ENCODE measurements around the gene ITGAD. TPM values are rescaled to one million over a fixed set of nuclear protein-coding genes. Genes with fewer than 3 reads are reported as not detected.
A peak's percentile ranks its signal among the peaks of the same experiment; 100 is the strongest.

The ITGAD gene
- total and polyA plus RNA-seq, 2 of the 13 experiments (the other 11 are each of a cell fraction or from before 2014, with no cell fraction given), result not detected

DNA sequence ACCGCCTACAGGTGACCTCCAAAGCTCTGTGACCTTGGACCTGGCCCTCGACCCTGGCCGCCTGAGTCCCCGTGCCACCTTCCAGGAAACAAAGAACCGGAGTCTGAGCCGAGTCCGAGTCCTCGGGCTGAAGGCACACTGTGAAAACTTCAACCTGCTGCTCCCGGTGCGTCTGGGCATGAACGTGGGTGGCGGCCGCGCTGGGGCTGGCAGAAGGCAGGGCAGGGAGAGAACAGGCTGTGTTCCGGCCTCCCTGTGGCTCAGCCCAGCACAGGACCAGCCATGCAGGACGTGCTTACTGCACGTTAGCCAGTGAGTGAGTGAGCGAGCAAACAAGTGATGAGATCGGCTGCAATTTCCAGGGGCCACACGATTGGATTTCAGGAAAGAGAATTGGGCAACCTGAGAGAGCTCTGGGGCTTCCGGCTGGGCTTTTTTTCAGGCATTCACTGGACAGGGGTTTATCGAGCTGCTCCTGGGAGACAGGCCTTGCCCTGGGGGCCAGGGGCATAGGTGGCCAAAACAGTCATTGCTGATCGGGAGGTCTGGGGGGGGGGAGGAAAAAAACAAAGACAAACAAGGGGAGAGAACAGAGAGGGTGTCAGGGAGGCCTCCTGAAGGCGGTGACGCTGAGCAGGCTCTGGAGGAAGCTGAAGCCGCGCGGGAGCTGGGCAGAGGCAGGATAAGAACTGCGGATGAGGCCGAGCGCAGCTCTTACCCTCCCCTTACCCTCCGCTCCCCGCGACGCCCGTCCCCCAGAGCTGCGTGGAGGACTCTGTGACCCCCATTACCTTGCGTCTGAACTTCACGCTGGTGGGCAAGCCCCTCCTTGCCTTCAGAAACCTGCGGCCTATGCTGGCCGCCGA is 21.3 kb upstream of the ITGAD start (continued):
- no peak for TF ChIP-seq ZNF510 (CRISPR knock-in tag; IDR thresholded peaks at IDR 0.05; ENCODE audit: low read depth)
- TF ChIP-seq ZNF430 (CRISPR knock-in tag; IDR thresholded peaks at IDR 0.05), result no peak
- TF ChIP-seq, protein P1, sequence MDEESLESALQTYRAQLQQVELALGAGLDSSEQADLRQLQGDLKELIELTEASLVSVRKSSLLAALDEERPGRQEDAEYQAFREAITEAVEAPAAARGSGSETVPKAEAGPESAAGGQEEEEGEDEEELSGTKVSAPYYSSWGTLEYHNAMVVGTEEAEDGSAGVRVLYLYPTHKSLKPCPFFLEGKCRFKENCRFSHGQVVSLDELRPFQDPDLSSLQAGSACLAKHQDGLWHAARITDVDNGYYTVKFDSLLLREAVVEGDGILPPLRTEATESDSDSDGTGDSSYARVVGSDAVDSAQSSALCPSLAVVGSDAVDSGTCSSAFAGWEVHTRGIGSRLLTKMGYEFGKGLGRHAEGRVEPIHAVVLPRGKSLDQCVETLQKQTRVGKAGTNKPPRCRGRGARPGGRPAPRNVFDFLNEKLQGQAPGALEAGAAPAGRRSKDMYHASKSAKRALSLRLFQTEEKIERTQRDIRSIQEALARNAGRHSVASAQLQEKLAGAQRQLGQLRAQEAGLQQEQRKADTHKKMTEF (CRISPR knock-in tag; IDR thresholded peaks at IDR 0.05), result 0 out of 2 replicates have a peak, but pooled peaks have one; percentile 32
- peak; percentile 63 for TF ChIP-seq ZMYM3 (CRISPR knock-in tag; IDR thresholded peaks at IDR 0.05)
- TF ChIP-seq IRF2 (CRISPR knock-in tag; IDR thresholded peaks at IDR 0.05), result no peak
- peak; percentile 39; the same call in 1 of the 2 replicates for TF ChIP-seq ZNF460 (CRISPR knock-in tag; IDR thresholded peaks at IDR 0.05; ENCODE audit: borderline replicate concordance)
- TF ChIP-seq ZNF878 (CRISPR knock-in tag; IDR thresholded peaks at IDR 0.05), result no peak
- no peak for TF ChIP-seq TCF7L2 (IDR thresholded peaks at IDR 0.05; ENCODE audit: low read depth, low read length)
- TF ChIP-seq, protein P2, sequence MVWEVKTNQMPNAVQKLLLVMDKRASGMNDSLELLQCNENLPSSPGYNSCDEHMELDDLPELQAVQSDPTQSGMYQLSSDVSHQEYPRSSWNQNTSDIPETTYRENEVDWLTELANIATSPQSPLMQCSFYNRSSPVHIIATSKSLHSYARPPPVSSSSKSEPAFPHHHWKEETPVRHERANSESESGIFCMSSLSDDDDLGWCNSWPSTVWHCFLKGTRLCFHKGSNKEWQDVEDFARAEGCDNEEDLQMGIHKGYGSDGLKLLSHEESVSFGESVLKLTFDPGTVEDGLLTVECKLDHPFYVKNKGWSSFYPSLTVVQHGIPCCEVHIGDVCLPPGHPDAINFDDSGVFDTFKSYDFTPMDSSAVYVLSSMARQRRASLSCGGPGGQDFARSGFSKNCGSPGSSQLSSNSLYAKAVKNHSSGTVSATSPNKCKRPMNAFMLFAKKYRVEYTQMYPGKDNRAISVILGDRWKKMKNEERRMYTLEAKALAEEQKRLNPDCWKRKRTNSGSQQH (CRISPR knock-in tag; IDR thresholded peaks at IDR 0.05; ENCODE audit: low read depth), result no peak
- TF ChIP-seq, protein P3, sequence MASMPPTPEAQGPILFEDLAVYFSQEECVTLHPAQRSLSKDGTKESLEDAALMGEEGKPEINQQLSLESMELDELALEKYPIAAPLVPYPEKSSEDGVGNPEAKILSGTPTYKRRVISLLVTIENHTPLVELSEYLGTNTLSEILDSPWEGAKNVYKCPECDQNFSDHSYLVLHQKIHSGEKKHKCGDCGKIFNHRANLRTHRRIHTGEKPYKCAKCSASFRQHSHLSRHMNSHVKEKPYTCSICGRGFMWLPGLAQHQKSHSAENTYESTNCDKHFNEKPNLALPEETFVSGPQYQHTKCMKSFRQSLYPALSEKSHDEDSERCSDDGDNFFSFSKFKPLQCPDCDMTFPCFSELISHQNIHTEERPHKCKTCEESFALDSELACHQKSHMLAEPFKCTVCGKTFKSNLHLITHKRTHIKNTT (CRISPR knock-in tag; IDR thresholded peaks at IDR 0.05), result no peak
- TF ChIP-seq ZNF572 (CRISPR knock-in tag; IDR thresholded peaks at IDR 0.05), result 0 out of 2 replicates have a peak, but pooled peaks have one; percentile 13
- no peak for TF ChIP-seq SRSF1 (optimal IDR thresholded peaks at IDR 0.05; ENCODE audit: low read depth, low read length)
- TF ChIP-seq HNRNPH1 (optimal IDR thresholded peaks at IDR 0.05; ENCODE audit: low read depth, low read length), result no peak
- no peak for TF ChIP-seq ZNF619 (CRISPR knock-in tag; IDR thresholded peaks at IDR 0.05)
- no peak for TF ChIP-seq FOSL1 (CRISPR knock-in tag; IDR thresholded peaks at IDR 0.05; ENCODE audit: borderline replicate concordance)
- TF ChIP-seq ZNF749 (CRISPR knock-in tag; IDR thresholded peaks at IDR 0.05; ENCODE audit: borderline replicate concordance), result no peak
- TF ChIP-seq MIER3 (CRISPR knock-in tag; IDR thresholded peaks at IDR 0.05; ENCODE audit: borderline replicate concordance), result no peak
- TF ChIP-seq ZNF556 (CRISPR knock-in tag; IDR thresholded peaks at IDR 0.05; ENCODE audit: borderline replicate concordance), result peak; percentile 69; the same call in 1 of the 2 replicates
- no peak for TF ChIP-seq ZNF879 (CRISPR knock-in tag; IDR thresholded peaks at IDR 0.05)
- no peak for TF ChIP-seq SRSF9 (IDR thresholded peaks at IDR 0.05; ENCODE audit: borderline replicate concordance, insufficient read depth, low read depth, low read length, poor library complexity, severe bottlenecking)
- TF ChIP-seq NR2F6 (IDR thresholded peaks at IDR 0.05), result 0 out of 2 replicates have a peak, but pooled peaks have one; percentile 10
- peak; percentile 40; the same call in 1 of the 2 replicates for TF ChIP-seq NR2F6 (CRISPR knock-in tag; IDR thresholded peaks at IDR 0.05)
- TF ChIP-seq ZNF10 (CRISPR knock-in tag; IDR thresholded peaks at IDR 0.05; ENCODE audit: borderline replicate concordance, low read depth), result no peak
- no peak; the same call in 1 of the 2 replicates for TF ChIP-seq BORCS8-MEF2B (CRISPR knock-in tag; IDR thresholded peaks at IDR 0.05)
- TF ChIP-seq KLF13 (CRISPR knock-in tag; IDR thresholded peaks at IDR 0.05), result no peak
- TF ChIP-seq ZNF431 (CRISPR knock-in tag; IDR thresholded peaks at IDR 0.05; ENCODE audit: borderline replicate concordance, low read depth), result peak; percentile 92
- TF ChIP-seq SMARCC2 (IDR thresholded peaks at IDR 0.05), result no peak
- 0 out of 2 replicates have a peak, but pooled peaks have one; percentile 30 for TF ChIP-seq ZNF30 (CRISPR knock-in tag; IDR thresholded peaks at IDR 0.05)

Measured in HepG2 (cell line).